ENCODE results near the gene TFB1M. TPM values are rescaled to one million over a fixed set of nuclear protein-coding genes. Genes with fewer than 3 reads are reported as not detected.
A peak's percentile ranks its signal among the peaks of the same experiment; 100 is the strongest.

The TFB1M gene
- total RNA-seq, 1 donor from 2014 or later, result 25.4 TPM

- Mint-ChIP-seq H3K9me3 (no peaks in the 10 kb centered on the region), H3K27me3 (no peaks in the 10 kb centered on the region), H3K4me3 (no peak overlapping the region), H3K36me3 (peaks cover 21% of the 10 kb centered on the region), H3K27ac (no peak overlapping the region), H3K4me1 (ENCODE audit: unreplicated experiment) (peaks cover 4% of the 10 kb centered on the region)
- no peak for DNase-seq (ENCODE audit: extremely low spot score, unreplicated experiment)
- no peak for TF ChIP-seq CTCF (conservative IDR thresholded peaks at IDR 0.05)
These were observed 60.1 kb downstream of the TFB1M start for GRCh38 chr6:155254139-155254538.

GRCh38 chr6:155253337-155253736 lies 60.9 kb downstream of the TFB1M start:
- H3K27ac Mint-ChIP-seq, result peak overlapping the region; percentile 72
- no peak for TF ChIP-seq CTCF (conservative IDR thresholded peaks at IDR 0.05)
- peaks cover 8% of the 10 kb centered on the region for H3K4me1 Mint-ChIP-seq (ENCODE audit: unreplicated experiment)
- H3K27me3 Mint-ChIP-seq, result no peaks in the 10 kb centered on the region
- peaks cover 25% of the 10 kb centered on the region for H3K36me3 Mint-ChIP-seq
- DNase-seq (ENCODE audit: extremely low spot score, unreplicated experiment), result no peak
- H3K9me3 Mint-ChIP-seq, result no peaks in the 10 kb centered on the region
- no peak overlapping the region for H3K4me3 Mint-ChIP-seq

- Mint-ChIP-seq H3K27me3 (no peaks in the 10 kb centered on the region), H3K4me1 (ENCODE audit: unreplicated experiment) (peaks cover 9% of the 10 kb centered on the region), H3K36me3 (peaks cover 23% of the 10 kb centered on the region), H3K27ac (no peak overlapping the region), H3K9me3 (no peaks in the 10 kb centered on the region), H3K4me3 (no peak overlapping the region)
- DNase-seq (ENCODE audit: extremely low spot score, unreplicated experiment), result no peak
- TF ChIP-seq CTCF (conservative IDR thresholded peaks at IDR 0.05), result no peak
These were observed 61.7 kb downstream of the TFB1M start for GRCh38 chr6:155252581-155252980.

- peaks cover 9% of the 10 kb centered on the region for H3K4me1 Mint-ChIP-seq (ENCODE audit: unreplicated experiment)
- H3K4me3 Mint-ChIP-seq, result no peak overlapping the region
- H3K27ac Mint-ChIP-seq, result no peak overlapping the region
- DNase-seq (ENCODE audit: extremely low spot score, unreplicated experiment), result no peak
- no peaks in the 10 kb centered on the region for H3K27me3 Mint-ChIP-seq
- peaks cover 22% of the 10 kb centered on the region for H3K36me3 Mint-ChIP-seq
- TF ChIP-seq CTCF (conservative IDR thresholded peaks at IDR 0.05), result no peak
- H3K9me3 Mint-ChIP-seq, result no peaks in the 10 kb centered on the region
These were observed 63.4 kb downstream of the TFB1M start for GRCh38 chr6:155250701-155251381.

- Mint-ChIP-seq H3K27me3 (no peaks in the 10 kb centered on the region), H3K4me1 (ENCODE audit: unreplicated experiment) (peaks cover 5% of the 10 kb centered on the region), H3K36me3 (peaks cover 14% of the 10 kb centered on the region), H3K27ac (peak overlapping the region; percentile 95), H3K4me3 (peak overlapping the region; percentile 65), H3K9me3 (no peaks in the 10 kb centered on the region)
- DNase-seq (ENCODE audit: extremely low spot score, unreplicated experiment), result no peak
- peak; percentile 78 for TF ChIP-seq CTCF (conservative IDR thresholded peaks at IDR 0.05)
These were observed 66.0 kb downstream of the TFB1M start for GRCh38 chr6:155248008-155249001.

Measured in type B pancreatic cell (in vitro differentiated cells).